Keratinocyte (primary cell): ENCODE measurements around the gene CMIP. TPM values are rescaled to one million over a fixed set of nuclear protein-coding genes. Genes with fewer than 3 reads are reported as not detected.

Experiments
- DNase-seq: peaks from one replicate; pipeline ENCODE4 v3.0.0-alpha.2; 2011; ENCODE audit warnings: low read depth, missing footprints, low spot score
- FAIRE-seq: peaks from 2 replicates; lab custom pipeline; 2011; peaks lifted over from hg19 to GRCh38; lab: Jason Lieb, UNC
- H2AFZ ChIP-seq: 2 replicates; pipeline ENCODE4 v1.6.0; 2012; ENCODE audit warnings: low read length, control low read depth, inconsistent platforms; ENCODE audit not compliant: control insufficient read depth
- H3K27ac ChIP-seq: 2 replicates; pipeline ENCODE4 v1.5.1; 2011; ENCODE audit warnings: low read length; ENCODE audit not compliant: control insufficient read depth, insufficient read depth
- H3K27me3 ChIP-seq: 3 replicates; pipeline ENCODE4 v1.6.0; 2011; ENCODE audit warnings: low read length; ENCODE audit not compliant: control insufficient read depth, insufficient read depth; ENCODE audit errors: extremely low read depth
- H3K36me3 ChIP-seq, 2 experiments: 2 replicates in 1 of 2; 3 replicates in 1 of 2; pipeline ENCODE4 v1.5.1; 2011; ENCODE audit warnings: low read length in 2 of 2, mild to moderate bottlenecking in 1 of 2; ENCODE audit not compliant: control insufficient read depth in 2 of 2, insufficient read depth in 2 of 2; ENCODE audit errors: extremely low read depth in 1 of 2
- H3K4me1 ChIP-seq: 3 replicates; pipeline ENCODE4 v1.5.1; 2011; ENCODE audit warnings: low read length; ENCODE audit not compliant: control insufficient read depth, insufficient read depth; ENCODE audit errors: extremely low read depth
- H3K4me2 ChIP-seq: 3 replicates; pipeline ENCODE4 v1.6.0; 2011; ENCODE audit warnings: low read depth, low read length; ENCODE audit not compliant: control insufficient read depth, insufficient read depth; ENCODE audit errors: extremely low read depth
- H3K4me3 ChIP-seq, 3 experiments: fragments of 200-600 bp in 1 of 3; sonication (generic) in 1 of 3; 2 replicates in 2 of 3; 3 replicates in 1 of 3; pipeline ENCODE4 v1.5.1; 2011 to 2016; ENCODE audit warnings: low read length in 3 of 3, mild to moderate bottlenecking in 3 of 3, control low read depth in 2 of 3, inconsistent platforms in 1 of 3, low read depth in 1 of 3, mixed read lengths in 1 of 3, mixed run types in 1 of 3, moderate library complexity in 1 of 3; ENCODE audit not compliant: control insufficient read depth in 2 of 3, insufficient read depth in 2 of 3; ENCODE audit errors: extremely low read depth in 1 of 3
- H3K79me2 ChIP-seq: 2 replicates; pipeline ENCODE4 v1.6.0; 2012; ENCODE audit warnings: low read length; ENCODE audit not compliant: control insufficient read depth, insufficient read depth
- H3K9ac ChIP-seq: 3 replicates; pipeline ENCODE4 v1.6.0; 2011; ENCODE audit warnings: low read length; ENCODE audit not compliant: control insufficient read depth, insufficient read depth; ENCODE audit errors: extremely low read depth
- H3K9me1 ChIP-seq: 3 replicates; pipeline ENCODE4 v1.6.0; 2011; ENCODE audit warnings: low read length; ENCODE audit not compliant: control insufficient read depth, insufficient read depth; ENCODE audit errors: extremely low read depth
- H3K9me3 ChIP-seq: 2 replicates; pipeline ENCODE4 v1.5.1; 2012; ENCODE audit warnings: low read depth, low read length; ENCODE audit not compliant: control insufficient read depth
- H4K20me1 ChIP-seq: 3 replicates; pipeline ENCODE4 v1.6.0; 2011; ENCODE audit warnings: low read length; ENCODE audit not compliant: control insufficient read depth, insufficient read depth; ENCODE audit errors: extremely low read depth
- EZH2 ChIP-seq: IDR thresholded peaks from one replicate; pipeline ENCODE4 v1.6.1; 2012; ENCODE audit warnings: inconsistent platforms, mild to moderate bottlenecking, low read length, moderate library complexity
- dilution Hi-C: fragments of 300-500 bp; cut with MboI; formaldehyde crosslinking; loops from one replicate; pipeline ENCODE4 v1.7.0; 2020; ENCODE audit warnings: low sequenced_read_pairs; ENCODE audit not compliant: extremely low pct_ligation_motif_present
- polyA plus RNA-seq, 5 experiments: library from polyadenylated mRNA; depleted of rRNA in 3 of 5; stranded (reverse) in 3 of 5; stranded (forward) in 1 of 5; unstranded in 1 of 5; fragments of >200 nt; gene quantifications; 1 replicate in 1 of 5; 2 replicates in 3 of 5; 3 replicates in 1 of 5; pipeline versions ENCODE4 v1.2.1 to v1.2.3, GENCODE V29; 2011 to 2012; ENCODE audit warnings: missing spikeins in 2 of 5, low read depth in 1 of 5, low replicate concordance in 1 of 5
- TF ChIP-seq, protein P1 (sequence below), 3 experiments: IDR thresholded peaks in 1 of 3; conservative IDR thresholded peaks in 1 of 3; optimal IDR thresholded peaks in 1 of 3; 2 replicates in 2 of 3; 3 replicates in 1 of 3; pipeline versions ENCODE3 to v1.5.1; 2011; ENCODE audit warnings: low read length in 3 of 3, mild to moderate bottlenecking in 3 of 3, moderate library complexity in 2 of 3, control low read depth in 1 of 3, inconsistent platforms in 1 of 3; ENCODE audit not compliant: insufficient read depth in 2 of 3; ENCODE audit errors: extremely low read depth in 1 of 3

CMIP gene
- polyA plus RNA-seq, 1 donor (not counting 4 experiments of a cell fraction or from before 2014, with no cell fraction given), result 5.0 TPM

DNA sequence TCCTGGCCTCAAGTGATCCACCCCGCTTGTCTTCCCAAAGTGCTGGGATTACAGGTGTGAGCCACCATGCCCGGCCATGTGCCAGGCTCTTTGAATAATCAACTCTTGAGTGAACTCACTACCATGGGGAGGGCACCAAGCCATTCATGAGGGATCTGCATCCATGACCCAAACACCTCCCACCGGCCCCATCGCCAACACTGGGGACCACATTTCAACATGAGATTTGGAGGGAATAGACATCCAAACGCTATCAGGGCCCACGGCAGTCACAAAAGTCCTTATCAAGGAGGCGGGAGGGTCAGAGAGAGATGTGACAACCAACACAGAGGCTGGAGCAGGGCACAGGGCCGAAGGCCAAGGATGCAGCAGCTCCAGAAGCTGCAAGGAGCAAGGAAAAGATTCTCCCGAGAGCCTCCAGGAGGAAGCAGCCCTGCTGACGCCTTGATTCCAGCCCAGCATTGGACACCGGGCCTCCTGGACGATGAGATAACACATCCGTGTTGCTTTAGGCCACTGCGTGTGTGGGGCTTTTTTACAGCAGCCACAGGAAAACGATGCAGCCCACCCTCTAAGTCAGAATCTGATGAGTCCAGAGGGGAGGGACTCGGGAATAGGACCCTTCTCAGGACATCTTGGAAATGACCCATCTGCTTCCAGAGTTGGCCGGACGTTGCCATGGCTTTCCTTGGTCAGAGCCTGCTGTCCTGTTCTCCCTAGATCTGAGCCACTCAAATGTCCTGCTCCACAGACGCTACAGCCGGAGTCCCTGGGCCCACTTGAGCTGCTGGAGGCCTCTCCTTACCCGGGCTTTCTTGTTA, 47.3 kb upstream of the CMIP start:
- no peak for FAIRE-seq
- Histone ChIP-seq H3K27ac (no peak overlapping the region), H3K36me3 (no peaks in the 10 kb centered on the region), H3K4me1 (peaks cover 14% of the 10 kb centered on the region), H4K20me1 (no peaks in the 10 kb centered on the region), H3K79me2 (no peaks in the 10 kb centered on the region), H3K4me2 (no peak overlapping the region), H3K4me3 (no peak overlapping the region), H3K27me3 (no peaks in the 10 kb centered on the region), H3K9me3 (peaks cover 2% of the 10 kb centered on the region), H3K9ac (no peak overlapping the region), H2AFZ (no peak overlapping the region), H3K9me1 (no peaks in the 10 kb centered on the region)
- no peak for DNase-seq
- no peak for TF ChIP-seq EZH2
- TF ChIP-seq, protein P1, sequence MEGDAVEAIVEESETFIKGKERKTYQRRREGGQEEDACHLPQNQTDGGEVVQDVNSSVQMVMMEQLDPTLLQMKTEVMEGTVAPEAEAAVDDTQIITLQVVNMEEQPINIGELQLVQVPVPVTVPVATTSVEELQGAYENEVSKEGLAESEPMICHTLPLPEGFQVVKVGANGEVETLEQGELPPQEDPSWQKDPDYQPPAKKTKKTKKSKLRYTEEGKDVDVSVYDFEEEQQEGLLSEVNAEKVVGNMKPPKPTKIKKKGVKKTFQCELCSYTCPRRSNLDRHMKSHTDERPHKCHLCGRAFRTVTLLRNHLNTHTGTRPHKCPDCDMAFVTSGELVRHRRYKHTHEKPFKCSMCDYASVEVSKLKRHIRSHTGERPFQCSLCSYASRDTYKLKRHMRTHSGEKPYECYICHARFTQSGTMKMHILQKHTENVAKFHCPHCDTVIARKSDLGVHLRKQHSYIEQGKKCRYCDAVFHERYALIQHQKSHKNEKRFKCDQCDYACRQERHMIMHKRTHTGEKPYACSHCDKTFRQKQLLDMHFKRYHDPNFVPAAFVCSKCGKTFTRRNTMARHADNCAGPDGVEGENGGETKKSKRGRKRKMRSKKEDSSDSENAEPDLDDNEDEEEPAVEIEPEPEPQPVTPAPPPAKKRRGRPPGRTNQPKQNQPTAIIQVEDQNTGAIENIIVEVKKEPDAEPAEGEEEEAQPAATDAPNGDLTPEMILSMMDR (optimal IDR thresholded peaks at IDR 0.05 in 1 of 3, IDR thresholded peaks at IDR 0.05 in 1 of 3, conservative IDR thresholded peaks at IDR 0.05 in 1 of 3; ENCODE audit: extremely low read depth in 1 of 3, insufficient read depth in 2 of 3, low read length in 3 of 3), result no peak
- dilution Hi-C loops, result no loop called here

DNA sequence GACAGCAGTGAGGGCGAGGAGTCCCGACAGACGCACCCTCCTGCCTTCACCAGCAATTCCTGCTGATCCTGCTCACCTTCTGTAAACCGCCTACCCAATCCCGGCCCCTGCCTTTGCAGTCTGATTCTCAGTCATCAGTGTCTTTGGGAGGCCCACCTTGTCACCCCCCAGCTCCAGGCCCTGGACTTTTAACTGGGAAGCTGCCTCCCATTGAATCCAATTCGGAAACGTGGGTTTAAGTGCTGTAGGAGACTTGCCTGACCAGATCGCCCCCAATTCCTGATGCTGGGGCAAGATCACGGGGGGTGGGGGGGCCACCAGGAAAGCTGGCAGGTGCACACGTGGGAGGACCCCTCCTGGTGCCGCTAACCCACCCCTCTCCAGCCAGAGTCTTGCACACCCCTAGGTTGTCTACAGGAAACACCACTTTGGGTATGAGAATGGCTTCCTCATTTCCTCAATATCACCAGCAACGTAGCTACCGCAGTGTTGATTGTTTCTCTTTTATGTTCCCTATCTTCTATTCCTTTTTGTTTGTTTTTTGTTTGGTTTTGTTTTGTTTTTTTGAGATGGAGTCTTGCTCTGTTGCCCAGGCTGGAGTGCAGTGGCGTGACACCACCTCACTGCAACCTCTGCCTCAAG, 46.6 kb upstream of the CMIP start:
- Histone ChIP-seq H2AFZ (no peak overlapping the region), H3K36me3 (no peaks in the 10 kb centered on the region), H3K27ac (no peak overlapping the region), H3K79me2 (no peaks in the 10 kb centered on the region), H3K4me1 (peaks cover 14% of the 10 kb centered on the region), H3K4me2 (no peak overlapping the region), H3K9ac (no peak overlapping the region), H3K9me3 (peaks cover 2% of the 10 kb centered on the region), H4K20me1 (no peaks in the 10 kb centered on the region), H3K27me3 (no peaks in the 10 kb centered on the region), H3K9me1 (no peaks in the 10 kb centered on the region), H3K4me3 (no peak overlapping the region)
- DNase-seq (no peak), FAIRE-seq (no peak)
- TF ChIP-seq, protein P1 (optimal IDR thresholded peaks at IDR 0.05 in 1 of 3, IDR thresholded peaks at IDR 0.05 in 1 of 3, conservative IDR thresholded peaks at IDR 0.05 in 1 of 3; ENCODE audit: extremely low read depth in 1 of 3, insufficient read depth in 2 of 3, low read length in 3 of 3), result no peak
- no peak for TF ChIP-seq EZH2
- dilution Hi-C loops, result no loop called here
